BLaER1 treated with 17β-estradiol and CSF1 and Interleukin-3, amounts not matched to agents 10 nM and 100 nM (cell line): ENCODE results near the gene MYH11.

Experiments
- H3K27ac ChIP-seq, 11 experiments: shearing (Covaris generic); formaldehyde crosslinking; 2 replicates each; pipeline ENCODE4 v1.8.1; 2022
- H3K27me3 ChIP-seq, 11 experiments: shearing (Covaris generic); formaldehyde crosslinking; 2 replicates each; pipeline ENCODE4 v1.8.1; 2022
- H3K36me3 ChIP-seq, 11 experiments: shearing (Covaris generic); formaldehyde crosslinking; 2 replicates each; pipeline ENCODE4 v1.8.1; 2022
- H3K4me1 ChIP-seq, 10 experiments: shearing (Covaris generic); formaldehyde crosslinking; 2 replicates each; pipeline ENCODE4 v1.8.1; 2022
- H3K4me2 ChIP-seq, 11 experiments: shearing (Covaris generic); formaldehyde crosslinking; 2 replicates each; pipeline ENCODE4 v1.8.1; 2022
- H3K4me3 ChIP-seq, 10 experiments: shearing (Covaris generic); formaldehyde crosslinking; 2 replicates each; pipeline ENCODE4 v1.8.1; 2022
- H3K9ac ChIP-seq, 11 experiments: shearing (Covaris generic); formaldehyde crosslinking; 2 replicates each; pipeline ENCODE4 v1.8.1; 2022
- H3K9me3 ChIP-seq, 11 experiments: shearing (Covaris generic); formaldehyde crosslinking; replicated peaks in 1 of 11; 2 replicates each; pipeline ENCODE4 v1.8.1; 2022
- H4K20me1 ChIP-seq, 11 experiments: shearing (Covaris generic); formaldehyde crosslinking; 2 replicates each; pipeline ENCODE4 v1.8.1; 2022
- Cebpa-rat ChIP-seq, 11 experiments: shearing (Covaris generic); IDR thresholded peaks; 2 replicates each; pipeline ENCODE4 v1.8.1; 2022

The MYH11 gene

GRCh38 chr16:15746332-15746731 lies 110.5 kb downstream of the MYH11 start:
- H3K9ac ChIP-seq, result no peak overlapping the region
- H3K9me3 ChIP-seq, result peaks cover 0 to 2% (median 0%) of the 10 kb centered on the region in 11 experiments; a peak in 4 of 22 replicates
- peaks cover 0 to 4% (median 0%) of the 10 kb centered on the region in 11 experiments; a peak in 1 of 22 replicates for H4K20me1 ChIP-seq
- peak overlapping the region in 5 of 11 experiments; percentile 15 to 23 (median 18); a peak in 3 of 22 replicates for H3K4me2 ChIP-seq
- no peak for TF ChIP-seq Cebpa-rat (IDR thresholded peaks at IDR 0.05)
- peaks cover 8 to 46% (median 29%) of the 10 kb centered on the region in 10 experiments for H3K4me1 ChIP-seq
- H3K4me3 ChIP-seq, result no peak overlapping the region
- no peak overlapping the region for H3K27ac ChIP-seq
- H3K36me3 ChIP-seq, result peaks cover 0 to 37% (median 6%) of the 10 kb centered on the region in 11 experiments; a peak in 8 of 22 replicates
- no peaks in the 10 kb centered on the region for H3K27me3 ChIP-seq

- Histone ChIP-seq H3K27me3 (no peaks in the 10 kb centered on the region), H3K36me3 (peaks cover 0 to 52% (median 12%) of the 10 kb centered on the region in 11 experiments; a peak in 10 of 22 replicates), H3K4me1 (peaks cover 10 to 67% (median 44%) of the 10 kb centered on the region in 10 experiments), H3K27ac (no peak overlapping the region), H3K4me3 (no peak overlapping the region), H3K9ac (no peak overlapping the region), H4K20me1 (peaks cover 0 to 4% (median 0%) of the 10 kb centered on the region in 11 experiments; a peak in 1 of 22 replicates), H3K4me2 (peak overlapping the region in 1 of 11 experiments; percentile 75; a peak in 1 of 22 replicates), H3K9me3 (peaks cover 7 to 14% (median 9%) of the 10 kb centered on the region in 11 experiments; a peak in 20 of 22 replicates)
- no peak for TF ChIP-seq Cebpa-rat (IDR thresholded peaks at IDR 0.05)
Measured at GRCh38 chr16:15743657-15744056, 113.2 kb downstream of the MYH11 start.

- H3K4me1 ChIP-seq, result peaks cover 16 to 73% (median 50%) of the 10 kb centered on the region in 10 experiments
- H3K9me3 ChIP-seq, result peaks cover 7 to 14% (median 9%) of the 10 kb centered on the region in 11 experiments; a peak in 20 of 22 replicates
- H3K27me3 ChIP-seq, result no peaks in the 10 kb centered on the region
- TF ChIP-seq Cebpa-rat (IDR thresholded peaks at IDR 0.05), result no peak
- H3K4me2 ChIP-seq, result 0 out of 22 replicates have a peak overlapping the region, but pooled peaks of 1 of the 11 experiments have one; percentile 23
- peaks cover 0 to 7% (median 0%) of the 10 kb centered on the region in 11 experiments; a peak in 2 of 22 replicates for H4K20me1 ChIP-seq
- H3K4me3 ChIP-seq, result no peak overlapping the region
- no peak overlapping the region for H3K27ac ChIP-seq
- H3K36me3 ChIP-seq, result peaks cover 0 to 51% (median 12%) of the 10 kb centered on the region in 11 experiments; a peak in 10 of 22 replicates
- H3K9ac ChIP-seq, result no peak overlapping the region
Measured at GRCh38 chr16:15742716-15743115, 114.1 kb downstream of the MYH11 start.

- Histone ChIP-seq H3K4me1 (peaks cover 27 to 75% (median 57%) of the 10 kb centered on the region in 10 experiments), H3K9ac (no peak overlapping the region), H3K9me3 (peaks cover 7 to 14% (median 9%) of the 10 kb centered on the region in 11 experiments; a peak in 20 of 22 replicates), H4K20me1 (peaks cover 0 to 19% (median 0%) of the 10 kb centered on the region in 11 experiments; a peak in 4 of 22 replicates), H3K36me3 (peaks cover 0 to 61% (median 18%) of the 10 kb centered on the region in 11 experiments; a peak in 14 of 22 replicates), H3K27me3 (no peaks in the 10 kb centered on the region), H3K27ac (no peak overlapping the region), H3K4me2 (peak overlapping the region in 5 of 11 experiments; percentile 1 to 36 (median 30); a peak in 5 of 22 replicates), H3K4me3 (no peak overlapping the region)
- TF ChIP-seq Cebpa-rat (IDR thresholded peaks at IDR 0.05), result no peak
Measured at GRCh38 chr16:15741207-15741871, 115.5 kb downstream of the MYH11 start.

- peaks cover 27 to 67% (median 58%) of the 10 kb centered on the region in 10 experiments for H3K4me1 ChIP-seq
- H4K20me1 ChIP-seq, result peaks cover 0 to 25% (median 0%) of the 10 kb centered on the region in 11 experiments; a peak in 5 of 22 replicates
- H3K27me3 ChIP-seq, result no peaks in the 10 kb centered on the region
- peak overlapping the region in 7 of 11 experiments; percentile 14 to 64 (median 40); a peak in 14 of 22 replicates for H3K4me2 ChIP-seq
- H3K36me3 ChIP-seq, result peaks cover 0 to 67% (median 32%) of the 10 kb centered on the region in 11 experiments; a peak in 16 of 22 replicates
- TF ChIP-seq Cebpa-rat (IDR thresholded peaks at IDR 0.05), result no peak
- no peak overlapping the region for H3K4me3 ChIP-seq
- peak overlapping the region in 3 of 11 experiments; percentile 5 to 14 (median 6); a peak in 2 of 22 replicates for H3K9ac ChIP-seq
- H3K9me3 ChIP-seq, result peaks cover 7 to 14% (median 9%) of the 10 kb centered on the region in 11 experiments; a peak in 20 of 22 replicates
- H3K27ac ChIP-seq, result peak overlapping the region in 2 of 11 experiments; percentile 10 to 32; a peak in 1 of 22 replicates
Measured at GRCh38 chr16:15739950-15740349, 116.9 kb downstream of the MYH11 start.

GRCh38 chr16:15739464-15739863 lies 117.4 kb downstream of the MYH11 start:
- Histone ChIP-seq H3K27ac (peak overlapping the region in 1 of 11 experiments; percentile 10; a peak in 1 of 22 replicates), H3K4me1 (peaks cover 22 to 62% (median 53%) of the 10 kb centered on the region in 10 experiments), H3K9me3 (peaks cover 7 to 14% (median 9%) of the 10 kb centered on the region in 11 experiments; a peak in 20 of 22 replicates), H4K20me1 (peaks cover 0 to 25% (median 0%) of the 10 kb centered on the region in 11 experiments; a peak in 5 of 22 replicates), H3K36me3 (peaks cover 0 to 72% (median 36%) of the 10 kb centered on the region in 11 experiments; a peak in 16 of 22 replicates), H3K4me3 (no peak overlapping the region), H3K27me3 (no peaks in the 10 kb centered on the region), H3K4me2 (peak overlapping the region in 7 of 11 experiments; percentile 14 to 64 (median 40); a peak in 13 of 22 replicates), H3K9ac (peak overlapping the region in 2 of 11 experiments; percentile 6 to 14; a peak in 1 of 22 replicates)
- TF ChIP-seq Cebpa-rat (IDR thresholded peaks at IDR 0.05), result no peak

- peaks cover 21 to 51% (median 43%) of the 10 kb centered on the region in 10 experiments for H3K4me1 ChIP-seq
- peaks cover 0 to 82% (median 48%) of the 10 kb centered on the region in 11 experiments; a peak in 18 of 22 replicates for H3K36me3 ChIP-seq
- peak overlapping the region in 4 of 11 experiments; percentile 1 to 26 (median 10); a peak in 4 of 22 replicates for H3K27ac ChIP-seq
- H3K27me3 ChIP-seq, result no peaks in the 10 kb centered on the region
- no peak overlapping the region for H3K4me3 ChIP-seq
- H4K20me1 ChIP-seq, result peaks cover 0 to 31% (median 0%) of the 10 kb centered on the region in 11 experiments; a peak in 5 of 22 replicates
- peak overlapping the region in 1 of 11 experiments; percentile 10; a peak in 1 of 22 replicates for H3K9ac ChIP-seq
- TF ChIP-seq Cebpa-rat (IDR thresholded peaks at IDR 0.05), result no peak
- peak overlapping the region; percentile 10 to 83 (median 71); a peak in 20 of 22 replicates for H3K4me2 ChIP-seq
- H3K9me3 ChIP-seq, result peaks cover 7 to 14% (median 9%) of the 10 kb centered on the region in 11 experiments; a peak in 20 of 22 replicates
Measured at GRCh38 chr16:15737140-15737644, 119.6 kb downstream of the MYH11 start.

GRCh38 chr16:15736529-15736928 lies 120.3 kb downstream of the MYH11 start:
- H3K4me2 ChIP-seq, result peak overlapping the region in 7 of 11 experiments; percentile 25 to 83 (median 73); a peak in 10 of 22 replicates

More at GRCh38 chr16:15736529-15736928, 120.3 kb downstream of the MYH11 start:
- H3K4me3 ChIP-seq, result no peak overlapping the region
- H3K27ac ChIP-seq, result no peak overlapping the region
- peaks cover 0 to 38% (median 0%) of the 10 kb centered on the region in 11 experiments; a peak in 5 of 22 replicates for H4K20me1 ChIP-seq
- H3K4me1 ChIP-seq, result peaks cover 21 to 46% (median 40%) of the 10 kb centered on the region in 10 experiments
- H3K36me3 ChIP-seq, result peaks cover 0 to 81% (median 49%) of the 10 kb centered on the region in 11 experiments; a peak in 18 of 22 replicates
- H3K9ac ChIP-seq, result no peak overlapping the region
- peaks cover 7 to 14% (median 9%) of the 10 kb centered on the region in 11 experiments; a peak in 20 of 22 replicates for H3K9me3 ChIP-seq
- no peak for TF ChIP-seq Cebpa-rat (IDR thresholded peaks at IDR 0.05)
- H3K27me3 ChIP-seq, result no peaks in the 10 kb centered on the region
